HG03108 (cell line): ENCODE measurements around the gene SCD5.

ENCODE experiments used
- ATAC-seq: cut with Tn5 transposase; IDR thresholded peaks from one replicate; pipeline ENCODE4 v1.9.1; 2021; ENCODE audit warnings: moderate library complexity; ENCODE audit not compliant: unreplicated experiment

The SCD5 gene

GRCh38 chr4:82643994-82644733 is 154.4 kb downstream of the SCD5 start:
- ATAC-seq = no peak

- ATAC-seq = no peak
Observed at GRCh38 chr4:82642331-82642730, 156.3 kb downstream of the SCD5 start.

DNA sequence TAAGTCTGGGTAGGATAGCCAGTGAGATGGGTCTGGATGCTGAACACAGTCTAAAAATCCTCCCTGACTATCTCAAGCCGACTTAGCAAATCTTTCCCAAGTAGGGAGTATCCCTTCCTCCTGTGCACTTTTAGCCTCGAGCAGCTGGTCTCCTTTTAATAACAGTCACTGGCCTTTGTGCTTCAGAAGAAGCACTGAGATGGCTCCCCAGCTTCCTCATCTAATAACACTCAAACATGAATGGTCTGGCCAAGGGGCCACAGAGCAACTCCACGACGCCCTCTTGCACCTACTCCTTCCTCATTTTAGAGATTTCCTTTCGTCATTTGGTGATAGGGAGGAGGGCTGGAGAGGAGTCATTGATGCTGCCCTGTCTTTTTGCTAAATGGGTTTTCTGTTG is 158.1 kb downstream of the SCD5 start:
- ATAC-seq = no peak

DNA sequence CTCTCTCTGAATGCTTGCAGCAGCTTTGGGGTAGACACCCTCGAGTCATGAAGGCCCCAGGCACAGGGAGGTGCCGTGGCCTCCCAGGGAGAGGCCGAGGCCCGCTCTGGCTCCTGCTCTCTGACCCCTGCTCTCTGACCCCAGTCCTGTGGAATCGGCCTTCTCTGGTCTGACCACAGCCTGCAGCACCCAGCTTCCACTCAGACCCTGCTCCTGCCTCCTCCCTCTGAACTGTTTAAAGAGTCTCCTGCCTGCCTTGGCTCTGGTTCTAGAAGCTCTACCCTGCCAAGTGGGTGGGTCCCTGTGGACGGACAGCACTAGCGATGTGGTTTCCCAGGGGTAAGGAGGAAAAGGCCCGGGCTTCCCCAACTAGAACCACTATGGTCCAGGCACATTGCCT is 158.6 kb downstream of the SCD5 start:
- ATAC-seq = no peak

DNA sequence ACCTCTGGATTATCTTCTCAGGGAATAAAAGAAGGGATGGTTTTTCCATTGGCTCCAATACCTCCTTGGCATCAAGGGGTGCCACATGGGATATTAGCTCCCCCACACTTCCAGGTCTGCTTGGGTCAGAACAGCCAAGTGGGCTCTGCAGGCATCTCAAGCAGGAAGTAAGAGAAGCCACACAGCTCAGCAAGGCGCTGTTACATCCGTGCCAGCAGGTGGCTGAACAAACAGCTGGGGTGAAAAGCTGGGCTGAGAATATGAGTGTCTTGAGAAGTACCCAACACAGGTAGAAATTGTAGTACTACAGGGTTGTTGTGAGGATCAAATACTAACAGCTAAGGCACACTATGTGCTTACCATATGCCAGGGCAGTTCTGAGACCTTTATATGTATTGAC is 160.1 kb downstream of the SCD5 start:
- no peak for ATAC-seq

GRCh38 chr4:82630079-82630478 is 168.5 kb downstream of the SCD5 start:
- ATAC-seq = no peak

DNA sequence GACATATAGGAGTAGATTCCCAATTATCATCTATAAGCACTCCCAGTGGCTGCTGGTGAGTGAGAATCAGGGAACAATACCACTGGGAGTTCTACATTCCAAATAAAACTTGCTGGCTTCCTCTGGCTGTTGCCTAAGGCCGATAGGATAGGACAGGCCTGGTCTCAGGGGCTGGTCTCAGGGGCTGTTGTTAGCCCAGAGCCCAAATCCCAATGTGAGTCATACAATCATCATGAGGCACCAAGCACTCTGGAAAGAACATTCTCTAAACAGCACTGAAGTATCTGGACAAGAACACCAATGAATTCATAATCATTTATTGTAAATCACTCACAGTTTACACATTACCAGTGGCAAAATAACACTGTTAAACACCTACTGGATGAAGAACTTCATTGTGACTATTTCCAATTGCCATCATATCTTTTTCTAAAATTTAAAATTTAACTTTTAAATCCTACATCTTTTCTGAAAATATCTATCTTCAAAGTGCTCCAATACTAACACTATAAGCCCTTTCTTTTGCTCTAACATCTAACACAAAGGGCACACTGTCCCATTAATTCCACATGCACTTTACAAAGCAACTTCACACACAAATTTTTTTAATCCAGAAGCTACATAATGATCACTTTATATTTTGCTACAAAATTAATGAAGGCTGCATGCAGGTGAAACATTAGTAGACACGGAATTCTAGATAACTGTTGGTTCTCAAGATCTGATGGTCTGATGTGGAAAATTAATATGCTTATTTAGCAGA is 169.2 kb downstream of the SCD5 start:
- no peak for ATAC-seq

GRCh38 chr4:82626251-82626868 is 172.2 kb downstream of the SCD5 start:
- ATAC-seq = no peak

GRCh38 chr4:82624819-82625218 is 173.8 kb downstream of the SCD5 start:
- no peak for ATAC-seq

- no peak for ATAC-seq
Observed at GRCh38 chr4:82623121-82623683, 175.4 kb downstream of the SCD5 start.

DNA sequence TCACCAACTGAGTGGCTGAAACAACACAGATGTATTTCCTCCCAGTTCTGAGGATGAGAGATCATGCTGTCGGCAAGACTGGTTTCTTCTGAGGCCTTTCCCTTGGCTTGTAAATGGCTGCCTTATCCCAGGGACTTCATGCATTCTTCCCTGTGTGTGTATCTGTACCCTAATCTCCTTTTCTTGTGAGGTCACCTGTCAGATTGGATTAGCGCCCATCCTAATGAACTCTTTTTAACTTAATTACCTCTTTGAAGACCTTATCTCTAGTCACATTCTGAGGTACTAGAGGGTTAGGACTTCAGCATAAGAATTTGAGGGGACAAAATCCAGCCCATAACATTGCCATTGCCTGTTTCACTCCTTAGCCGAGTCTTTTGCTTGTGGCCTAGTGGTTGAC is 177.3 kb downstream of the SCD5 start:
- no peak for ATAC-seq

DNA sequence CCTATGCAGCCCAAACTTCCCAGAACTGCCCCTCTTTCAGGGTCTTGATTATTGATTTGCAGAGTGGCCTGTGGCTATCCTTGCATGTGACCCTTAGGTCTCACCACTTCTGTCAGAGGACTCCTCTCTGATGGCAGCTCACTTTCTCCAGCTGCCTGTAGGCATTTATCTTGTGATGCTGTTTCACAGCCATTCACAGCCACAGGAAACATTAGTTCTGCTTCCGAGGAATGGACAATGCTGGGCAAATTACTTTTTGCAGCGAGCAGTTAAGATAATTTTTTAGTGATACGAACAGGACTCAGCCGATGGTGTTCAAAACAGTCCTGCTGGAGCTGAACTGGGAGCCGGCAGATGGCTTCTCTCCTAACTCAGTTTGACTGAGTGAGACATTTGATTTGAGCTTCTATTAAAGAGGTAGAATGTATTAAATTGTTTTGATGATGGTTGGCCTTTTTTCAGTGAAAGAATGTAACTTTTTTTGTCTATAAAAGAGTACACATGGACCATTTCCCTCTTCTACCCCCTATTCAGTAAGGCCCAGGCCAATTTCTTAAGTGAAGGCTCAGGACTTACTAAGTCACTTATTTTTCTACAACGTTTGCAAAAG is 178.4 kb downstream of the SCD5 start:
- no peak for ATAC-seq

DNA sequence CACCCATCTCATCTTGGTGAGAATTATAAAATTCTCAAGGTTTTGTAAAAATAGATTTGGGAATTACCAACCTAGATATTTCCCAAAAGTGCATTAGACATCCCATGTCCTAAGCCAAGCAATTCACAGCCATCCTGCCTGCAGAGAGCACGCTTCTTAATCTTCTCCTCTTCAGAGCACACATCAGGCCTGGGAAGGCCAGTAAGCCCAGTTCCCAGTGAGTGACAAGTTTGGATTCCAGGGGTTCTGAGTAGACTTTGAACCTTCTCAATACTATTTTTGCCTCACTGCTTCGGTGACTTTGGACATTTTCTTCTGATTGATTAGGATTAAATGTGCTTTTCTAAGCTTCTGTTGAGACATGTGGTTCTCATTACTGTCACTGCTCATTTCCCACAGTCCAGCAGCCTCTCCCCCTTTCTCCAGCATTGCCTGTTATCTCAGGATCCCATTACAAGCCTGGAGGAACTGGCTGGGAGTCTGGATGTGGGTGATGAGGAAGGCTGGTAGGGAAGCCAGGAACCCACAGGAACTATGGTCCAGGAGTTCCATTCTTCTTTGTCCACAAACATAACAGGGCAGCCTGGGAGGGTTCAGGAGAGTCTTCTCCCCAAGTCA is 180.4 kb downstream of the SCD5 start:
- no peak for ATAC-seq

DNA sequence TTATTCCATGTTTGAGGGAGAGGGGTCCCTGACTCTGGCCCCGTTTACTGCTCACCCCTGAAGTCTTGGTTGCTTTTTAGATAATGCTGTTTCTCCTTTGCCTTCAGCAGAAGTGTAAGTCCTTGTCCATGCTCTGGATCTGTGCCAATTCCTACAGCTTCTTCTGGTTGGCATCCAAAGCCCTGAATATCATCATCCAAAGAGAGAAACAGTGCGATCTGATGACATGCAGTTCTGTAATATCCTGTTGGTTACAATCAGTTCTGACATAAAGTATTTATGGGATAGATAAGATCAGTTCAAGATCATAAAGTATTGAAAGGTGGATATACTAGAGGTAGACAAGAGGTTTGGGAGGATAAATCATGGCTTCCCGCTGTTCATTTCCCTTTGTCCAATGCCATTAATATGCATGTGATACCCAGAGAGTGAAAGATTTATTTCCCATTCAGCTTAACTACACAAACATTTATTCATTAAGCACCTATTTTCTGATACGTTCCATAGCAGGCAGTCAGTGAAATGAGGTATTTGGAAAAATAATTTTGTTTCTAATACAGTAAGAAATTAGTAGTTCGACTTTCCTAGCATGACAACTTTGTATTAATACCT is 183.7 kb downstream of the SCD5 start:
- no peak for ATAC-seq

DNA sequence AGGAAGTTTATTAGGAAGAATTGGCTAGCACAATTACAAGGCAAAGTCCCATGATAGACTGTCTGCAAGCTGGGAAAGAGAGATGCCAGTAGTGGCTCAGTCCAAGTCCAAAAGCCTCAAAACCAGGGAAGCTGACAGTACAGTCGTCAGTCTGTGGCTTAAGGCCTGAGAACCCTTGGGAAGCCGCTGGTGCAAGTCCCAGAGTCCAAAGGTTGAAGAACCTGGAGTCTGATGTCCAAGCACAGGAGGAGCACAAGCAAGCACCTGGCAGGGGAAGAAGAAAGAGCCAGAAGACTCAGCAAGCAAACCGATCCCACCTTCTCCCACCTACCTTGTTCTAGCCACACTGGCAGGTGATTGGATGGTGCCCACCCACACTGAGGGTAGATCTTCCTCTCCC is 185.5 kb downstream of the SCD5 start:
- ATAC-seq = no peak

GRCh38 chr4:82611982-82612381 is 186.6 kb downstream of the SCD5 start:
- no peak for ATAC-seq

- ATAC-seq = no peak
Observed at GRCh38 chr4:82611527-82611926, 187.1 kb downstream of the SCD5 start.

DNA sequence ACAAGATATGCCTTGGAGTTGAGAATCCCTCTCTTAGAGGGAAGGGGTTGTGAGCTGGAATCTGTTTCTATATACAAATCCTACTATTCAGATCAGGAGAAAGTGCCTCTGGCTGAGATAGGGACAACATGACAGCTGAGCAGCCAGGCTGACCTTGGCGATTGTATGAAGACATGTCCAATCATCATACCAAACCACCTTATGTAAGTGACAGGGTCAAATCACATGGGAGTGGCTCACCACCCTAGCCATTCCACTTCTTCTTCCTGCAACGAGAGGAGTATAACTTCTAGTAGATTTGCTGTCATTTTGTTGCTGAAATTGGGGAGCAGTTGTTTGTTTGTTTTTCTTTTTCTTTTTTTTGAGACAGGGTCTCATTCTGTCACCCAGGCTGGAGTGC is 188.6 kb downstream of the SCD5 start:
- no peak for ATAC-seq

DNA sequence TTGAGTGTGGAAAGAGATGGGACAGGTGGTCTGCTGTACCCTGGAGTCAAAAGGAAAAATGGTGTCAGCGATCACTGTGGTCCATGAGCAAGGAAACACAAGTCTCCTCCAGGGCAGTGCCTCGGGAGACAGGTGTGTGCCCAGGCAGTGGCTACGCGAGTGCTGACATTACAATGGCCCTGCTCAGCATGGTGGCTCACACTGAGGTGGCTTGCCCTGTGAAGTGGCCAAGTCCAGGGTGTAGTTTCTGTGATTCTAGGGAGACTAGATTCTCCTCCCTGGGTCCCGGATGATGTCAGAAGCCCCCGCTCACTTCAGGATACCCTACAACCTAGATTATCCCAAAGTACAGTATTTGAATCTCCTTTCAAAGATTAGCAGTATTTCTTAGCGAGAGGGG is 192.0 kb downstream of the SCD5 start:
- ATAC-seq = no peak

- ATAC-seq = no peak
Observed at GRCh38 chr4:82604522-82604921, 194.1 kb downstream of the SCD5 start.
